ENCODE data around the gene MOB1A.

DNA sequence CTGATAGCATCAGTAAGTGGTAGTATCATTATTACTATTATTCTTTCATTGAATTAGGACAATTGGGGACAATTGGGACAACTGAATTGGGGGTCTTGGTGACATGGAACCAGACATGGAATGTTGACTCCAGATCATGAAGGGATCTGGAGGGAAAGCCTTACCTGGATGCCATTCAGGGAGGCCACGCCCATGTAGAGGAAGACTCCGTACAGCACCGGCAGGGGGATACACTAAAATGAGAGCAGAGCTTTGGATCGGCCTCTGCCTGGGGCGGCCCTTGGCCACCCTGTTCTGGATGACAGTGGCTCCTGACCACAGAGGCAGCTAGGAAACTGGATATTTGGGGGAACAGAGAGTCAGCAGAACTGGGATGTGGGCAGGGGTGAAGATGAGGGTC lies 49.0 kb upstream of the MOB1A start:
- TF ChIP-seq SUZ12 (IDR thresholded peaks at IDR 0.05; ENCODE audit: extremely low read depth, insufficient read depth, insufficient read length) (no peak), YY1 (IDR thresholded peaks at IDR 0.05; ENCODE audit: insufficient read depth, insufficient read length) (no peak)

Measured in NT2/D1 (cell line).